Duodenal mucosa (tissue), 2 donors: Measurements from ENCODE around the gene PHKG1.
"Not testable (repeated sequence)": the region's sequence is repeated elsewhere in the genome, so short reads cannot be mapped to it uniquely, and the experiment has no call there.

Experiments used
- H3K27ac ChIP-seq: one replicate; pipeline ENCODE4 v1.7.0; 2013; ENCODE audit warnings: low read depth, low read length
- H3K27me3 ChIP-seq, 2 donors: one replicate each; pipeline ENCODE4 v1.7.0; 2013; ENCODE audit warnings: low read length in 2 of 2, control low read depth in 1 of 2; ENCODE audit not compliant: insufficient read depth in 2 of 2, control insufficient read depth in 1 of 2
- H3K36me3 ChIP-seq, 2 donors: one replicate each; pipeline ENCODE4 v1.7.0; 2013; ENCODE audit warnings: low read length in 2 of 2, control low read depth in 1 of 2; ENCODE audit not compliant: insufficient read depth in 2 of 2, control insufficient read depth in 1 of 2
- H3K4me1 ChIP-seq, 2 donors: one replicate each; pipeline ENCODE4 v1.7.0; 2013; ENCODE audit warnings: low read length in 2 of 2, control low read depth in 1 of 2; ENCODE audit not compliant: insufficient read depth in 2 of 2, control insufficient read depth in 1 of 2
- H3K4me3 ChIP-seq, 2 donors: one replicate each; pipeline ENCODE4 v1.7.0; 2013; ENCODE audit warnings: low read length in 2 of 2, low read depth in 1 of 2
- H3K9ac ChIP-seq, 2 donors: one replicate each; pipeline ENCODE4 v1.7.0; 2013; ENCODE audit warnings: low read length in 2 of 2, low read depth in 1 of 2
- H3K9me3 ChIP-seq, 2 donors: one replicate each; pipeline ENCODE4 v1.7.0; 2013; ENCODE audit warnings: low read length in 2 of 2, control low read depth in 1 of 2; ENCODE audit not compliant: control insufficient read depth in 1 of 2

Gene PHKG1

DNA sequence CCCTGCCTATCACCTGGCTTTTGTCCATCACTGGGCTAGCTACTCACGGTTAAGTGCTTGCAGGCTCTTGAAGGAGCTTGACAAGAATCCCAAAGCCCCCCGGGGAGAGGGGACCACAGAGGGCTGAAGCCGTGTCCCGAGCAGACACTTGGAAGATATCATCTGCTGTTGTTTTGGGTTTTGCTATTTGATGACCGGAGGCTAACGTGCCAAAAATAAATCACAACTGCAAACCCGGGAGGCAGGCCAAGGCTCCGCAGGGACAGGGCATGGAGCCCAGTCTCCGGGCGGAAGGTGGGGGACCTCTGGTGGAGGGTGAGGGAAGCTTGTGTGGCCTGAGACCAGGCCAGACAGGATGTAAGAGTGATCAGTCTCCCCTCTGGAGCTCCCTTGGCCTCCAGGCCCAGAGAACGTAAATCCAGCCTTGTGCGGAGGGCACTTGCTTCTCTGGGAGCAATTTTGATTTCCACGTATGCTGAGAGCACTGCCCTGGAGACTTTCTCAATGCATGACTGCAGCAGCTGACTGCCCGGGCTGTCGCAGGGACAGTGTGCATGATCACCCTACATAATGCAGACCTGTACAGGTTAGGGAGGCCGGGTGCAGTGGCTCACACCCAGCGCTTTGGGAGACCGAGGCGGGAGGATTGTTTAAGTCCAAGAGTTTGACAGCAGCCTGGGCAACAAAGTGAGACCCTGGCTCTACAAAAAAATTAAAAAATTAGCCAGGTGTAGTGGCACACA lies at the start of gene PHKG1:
Gene PHKG1, minus strand, starts transcription at position 164 of the 743 bp plus-strand sequence. CDS start 4,011 bp downstream, outside the sequence.
- H3K27ac ChIP-seq: no peak within 1 kb of the TSS
- H3K9ac ChIP-seq: no peak within 1 kb of the TSS
- peak within 1 kb of the TSS in 1 of 2 donors; percentile 1 for H3K4me3 ChIP-seq
- H3K36me3 ChIP-seq: no peaks in the 10 kb centered on the region
- no peaks in the 10 kb centered on the region for H3K9me3 ChIP-seq
- H3K27me3 ChIP-seq: no peaks in the 10 kb centered on the region
- H3K4me1 ChIP-seq: no peaks in the 10 kb centered on the region

DNA sequence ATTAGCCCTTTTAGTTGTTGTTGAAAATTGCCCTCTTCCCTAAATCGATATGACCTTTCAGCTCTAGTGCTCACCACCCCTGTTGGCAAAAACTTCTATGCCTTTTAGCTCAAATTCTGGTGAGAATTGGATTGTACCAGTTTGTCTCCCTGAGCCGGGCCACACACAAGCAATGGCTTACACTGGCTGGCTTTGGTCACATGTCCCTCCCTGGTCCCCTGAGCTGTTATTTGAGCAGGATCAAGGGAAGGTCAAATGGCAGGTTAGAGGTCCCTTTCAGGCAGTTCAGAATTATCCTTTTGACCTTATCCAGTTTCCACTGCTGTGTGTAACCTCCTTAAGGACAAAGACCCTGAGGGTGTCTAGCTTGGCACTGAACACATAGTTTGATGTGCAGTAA lies 38.3 kb upstream of the PHKG1 start:
- H3K9ac ChIP-seq, H3K36me3 ChIP-seq, H3K9me3 ChIP-seq, H3K27ac ChIP-seq, H3K27me3 ChIP-seq, H3K4me1 ChIP-seq, H3K4me3 ChIP-seq: not testable (repeated sequence)

DNA sequence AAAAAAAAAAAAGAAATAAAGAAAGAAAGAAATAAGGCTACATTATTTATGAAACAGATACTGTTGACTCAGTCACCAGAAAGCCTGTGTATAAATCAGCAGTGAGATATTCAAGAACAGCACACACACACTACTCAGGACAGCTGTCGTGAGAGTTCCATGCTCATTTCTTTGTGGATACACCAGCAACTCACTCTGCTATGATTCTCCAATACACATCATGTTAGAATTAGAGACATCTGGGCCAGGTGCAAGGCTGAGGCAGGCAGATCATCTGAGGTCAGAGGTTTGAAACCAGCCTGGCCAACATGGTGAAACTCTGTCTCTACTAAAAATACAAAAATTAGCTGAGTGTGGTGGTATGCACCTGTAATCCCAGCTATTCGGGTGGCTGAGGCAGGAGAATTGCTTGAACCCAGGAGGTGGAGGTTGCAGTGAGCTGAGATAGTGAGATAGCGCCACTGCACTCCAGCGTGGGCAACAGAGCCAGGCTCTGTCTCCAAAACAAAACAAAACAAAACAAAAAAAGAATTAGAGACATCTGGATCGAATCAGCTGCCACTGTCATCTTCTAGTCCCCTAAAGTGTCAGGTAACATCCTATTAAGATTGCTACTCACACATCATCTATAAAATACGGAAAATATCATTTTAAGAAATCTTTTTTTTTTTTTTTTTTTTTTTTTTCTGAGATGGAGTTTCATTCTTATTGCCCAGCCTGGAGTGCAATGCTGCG lies 34.7 kb upstream of the PHKG1 start:
- H3K9ac ChIP-seq: no peak overlapping the region
- H3K27ac ChIP-seq: no peak overlapping the region
- no peak overlapping the region for H3K4me3 ChIP-seq
- no peaks in the 10 kb centered on the region for H3K9me3 ChIP-seq
- H3K27me3 ChIP-seq: no peaks in the 10 kb centered on the region
- no peaks in the 10 kb centered on the region for H3K36me3 ChIP-seq
- H3K4me1 ChIP-seq: no peaks in the 10 kb centered on the region

- Histone ChIP-seq H3K9me3 (no peaks in the 10 kb centered on the region), H3K4me1 (no peaks in the 10 kb centered on the region), H3K27ac (no peak overlapping the region), H3K36me3 (no peaks in the 10 kb centered on the region), H3K4me3 (no peak overlapping the region), H3K27me3 (no peaks in the 10 kb centered on the region), H3K9ac (no peak overlapping the region)
Measured at GRCh38 chr7:56125831-56126230, 33.1 kb upstream of the PHKG1 start.

GRCh38 chr7:56124981-56125380 lies 32.2 kb upstream of the PHKG1 start:
- Histone ChIP-seq H3K4me1 (no peaks in the 10 kb centered on the region), H3K27ac (no peak overlapping the region), H3K4me3 (no peak overlapping the region), H3K27me3 (no peaks in the 10 kb centered on the region), H3K36me3 (no peaks in the 10 kb centered on the region), H3K9me3 (no peaks in the 10 kb centered on the region), H3K9ac (no peak overlapping the region)

DNA sequence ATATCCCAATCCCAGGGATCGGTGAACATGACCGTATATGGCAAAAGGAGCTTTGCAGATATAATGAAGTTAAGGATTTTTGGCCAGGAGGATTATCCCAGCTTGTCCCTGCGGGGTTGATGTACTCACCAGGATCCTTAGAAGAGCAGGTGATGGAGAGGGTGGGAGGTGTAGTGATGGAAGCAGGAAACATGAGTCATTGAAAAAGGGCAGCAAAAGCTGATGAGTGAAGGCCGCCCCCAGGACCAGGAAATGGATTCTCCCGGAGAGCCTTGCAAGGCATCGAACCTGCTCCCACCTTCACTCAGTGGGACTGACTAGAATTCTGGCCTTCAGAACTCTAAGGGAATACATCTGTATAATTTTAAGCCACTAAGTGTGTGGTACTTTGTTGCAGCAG lies 28.7 kb upstream of the PHKG1 start:
- H3K36me3 ChIP-seq: no peaks in the 10 kb centered on the region
- H3K4me3 ChIP-seq: no peak overlapping the region
- H3K27ac ChIP-seq: no peak overlapping the region
- no peaks in the 10 kb centered on the region for H3K4me1 ChIP-seq
- peaks cover 0 to 3% of the 10 kb centered on the region in 2 donors for H3K27me3 ChIP-seq
- no peak overlapping the region for H3K9ac ChIP-seq
- H3K9me3 ChIP-seq: no peaks in the 10 kb centered on the region

- Histone ChIP-seq H3K27ac (no peak within 1 kb of the TSS), H3K4me1 (no peaks in the 10 kb centered on the region), H3K36me3 (no peaks in the 10 kb centered on the region), H3K4me3 (peak within 1 kb of the TSS in 1 of 2 donors; percentile 36), H3K9me3 (no peaks in the 10 kb centered on the region), H3K9ac (no peak within 1 kb of the TSS), H3K27me3 (peaks cover 0 to 10% of the 10 kb centered on the region in 2 donors)
Measured at GRCh38 chr7:56115852-56116538, 23.2 kb upstream of the PHKG1 start, which contains the start of gene NUPR2. Gene NUPR2, minus strand, starts transcription at chr7:56116417. Its CDS starts 103 bp downstream, at chr7:56116314.

DNA sequence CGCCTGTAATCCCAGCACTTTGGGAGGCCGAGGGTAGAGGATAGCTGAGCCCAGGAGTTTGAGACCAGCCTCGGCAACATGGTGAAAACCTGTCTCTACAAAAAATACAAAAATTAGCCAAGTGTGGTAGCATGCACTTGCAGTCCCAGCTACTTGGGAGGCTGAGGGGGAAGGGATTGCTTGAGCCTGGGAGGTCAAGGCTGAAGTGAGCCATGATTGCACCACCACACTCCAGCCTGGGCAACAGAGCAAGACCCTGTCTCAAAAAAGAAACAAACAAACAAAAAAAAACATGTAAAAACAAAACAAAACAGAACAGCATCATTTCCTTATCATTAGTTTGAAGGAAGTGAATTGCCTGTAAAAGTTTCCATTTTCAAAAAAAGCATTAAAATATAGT lies 19.5 kb upstream of the PHKG1 start:
- H3K9ac ChIP-seq, H3K9me3 ChIP-seq, H3K4me1 ChIP-seq, H3K27ac ChIP-seq, H3K4me3 ChIP-seq, H3K36me3 ChIP-seq, H3K27me3 ChIP-seq: not testable (repeated sequence)

GRCh38 chr7:56110611-56111010 lies 17.9 kb upstream of the PHKG1 start:
- no peak overlapping the region for H3K4me3 ChIP-seq
- H3K36me3 ChIP-seq: no peaks in the 10 kb centered on the region
- H3K9me3 ChIP-seq: no peaks in the 10 kb centered on the region
- no peak overlapping the region for H3K27ac ChIP-seq
- peaks cover 0 to under 1% of the 10 kb centered on the region in 2 donors for H3K27me3 ChIP-seq
- H3K4me1 ChIP-seq: peaks cover 0 to 4% of the 10 kb centered on the region in 2 donors
- H3K9ac ChIP-seq: no peak overlapping the region

GRCh38 chr7:56107954-56108258 lies 15.2 kb upstream of the PHKG1 start:
- peaks cover 5 to 13% of the 10 kb centered on the region in 2 donors for H3K4me1 ChIP-seq
- no peak overlapping the region for H3K27ac ChIP-seq
- peaks cover 7 to 14% of the 10 kb centered on the region in 2 donors for H3K36me3 ChIP-seq
- no peaks in the 10 kb centered on the region for H3K27me3 ChIP-seq
- H3K9me3 ChIP-seq: no peaks in the 10 kb centered on the region
- H3K4me3 ChIP-seq: no peak overlapping the region
- no peak overlapping the region for H3K9ac ChIP-seq
